Measurements from ENCODE around the gene HK1. TPM values are rescaled to one million over a fixed set of nuclear protein-coding genes. Genes with fewer than 3 reads are reported as not detected.
A peak's percentile ranks its signal among the peaks of the same experiment; 100 is the strongest.

The HK1 gene
- total RNA-seq, 2 experiments from 2014 or later, result 13.1 to 31.5 TPM

GRCh38 chr10:69344591-69345252 is 66.4 kb downstream of the HK1 start:
- intact Hi-C loops (cut with micrococcal nuclease; ENCODE audit: unreplicated experiment), result loop anchor here (2.0 kb wide), 1 partner anchor 26 kb away; no protein-coding TSS in a partner anchor
- H3K27ac ChIP-seq (ENCODE audit: low read depth, low read length, poor library complexity, severe bottlenecking), result peak overlapping the region; percentile 63
- TF ChIP-seq EZH2phosphoT487 (IDR thresholded peaks at IDR 0.05; ENCODE audit: borderline replicate concordance, low read depth, low read length), result no peak
- no peak; the same call in 1 of the 2 replicates for TF ChIP-seq CTCF (conservative IDR thresholded peaks at IDR 0.05; ENCODE audit: low read length)
- BruUV-seq (replicated peaks), result no TSS peak
- H3K4me2 ChIP-seq (ENCODE audit: low read length), result peak overlapping the region; percentile 61
- CTCF ChIA-PET (ENCODE audit: unreplicated experiment), result interaction anchor here (0.6 to 1.0 kb wide), 2 partner anchors 120 to 136 kb away, joined by 3 read pairs; no protein-coding TSS in a partner anchor
- H3K4me1 ChIP-seq (ENCODE audit: insufficient read depth, low read length, poor library complexity, severe bottlenecking), result peaks cover 51% of the 10 kb centered on the region
- peak overlapping the region; percentile 30 for H3K4me3 ChIP-seq (ENCODE audit: low read depth, low read length, poor library complexity, severe bottlenecking)
- H3K36me3 ChIP-seq (ENCODE audit: insufficient read depth, low read length), result no peaks in the 10 kb centered on the region
- peak overlapping the region; percentile 62 for H2AFZ ChIP-seq (ENCODE audit: low read length)
- H3K9me3 ChIP-seq (ENCODE audit: low read length), result no peaks in the 10 kb centered on the region
- H3K79me2 ChIP-seq (ENCODE audit: insufficient read depth, low read depth, low read length), result no peaks in the 10 kb centered on the region
- H3K9me2 ChIP-seq (ENCODE audit: insufficient read depth, low read length), result no peaks in the 10 kb centered on the region
- no peaks in the 10 kb centered on the region for H4K20me1 ChIP-seq (ENCODE audit: insufficient read depth, low read length)
- peak; percentile 73 for DNase-seq (ENCODE audit: low spot score)
- POLR2A ChIA-PET, result interaction anchor here (0.6 to 1.4 kb wide), 2 partner anchors 27 to 205 kb away, joined by 4 to 6 read pairs; no protein-coding TSS in a partner anchor

- BruUV-seq (replicated peaks), result no TSS peak
- CTCF ChIA-PET (ENCODE audit: unreplicated experiment), result interaction anchor here (1.0 kb wide), 1 partner anchor 137 kb away, joined by 3 read pairs; no protein-coding TSS in a partner anchor
- no peaks in the 10 kb centered on the region for H3K9me3 ChIP-seq (ENCODE audit: low read length)
- POLR2A ChIA-PET, result interaction anchor here (0.6 to 1.4 kb wide), 2 partner anchors 28 to 236 kb away, joined by 4 to 6 read pairs; no protein-coding TSS in a partner anchor
- peak overlapping the region; percentile 61 for H3K4me2 ChIP-seq (ENCODE audit: low read length)
- intact Hi-C loops (cut with micrococcal nuclease; ENCODE audit: unreplicated experiment), result loop anchor here (2.0 kb wide), 1 partner anchor 27 kb away; no protein-coding TSS in a partner anchor
- H3K79me2 ChIP-seq (ENCODE audit: insufficient read depth, low read depth, low read length), result no peaks in the 10 kb centered on the region
- no peak overlapping the region; the same call in 1 of the 2 replicates for H2AFZ ChIP-seq (ENCODE audit: low read length)
- DNase-seq (ENCODE audit: low spot score), result peak; percentile 45
- H4K20me1 ChIP-seq (ENCODE audit: insufficient read depth, low read length), result no peaks in the 10 kb centered on the region
- H3K27ac ChIP-seq (ENCODE audit: low read depth, low read length, poor library complexity, severe bottlenecking), result peak overlapping the region; percentile 63
- H3K36me3 ChIP-seq (ENCODE audit: insufficient read depth, low read length), result no peaks in the 10 kb centered on the region
- H3K4me3 ChIP-seq (ENCODE audit: low read depth, low read length, poor library complexity, severe bottlenecking), result peak overlapping the region; percentile 30
- no peak for TF ChIP-seq CTCF (conservative IDR thresholded peaks at IDR 0.05; ENCODE audit: low read length)
- no peak for TF ChIP-seq EZH2phosphoT487 (IDR thresholded peaks at IDR 0.05; ENCODE audit: borderline replicate concordance, low read depth, low read length)
- H3K4me1 ChIP-seq (ENCODE audit: insufficient read depth, low read length, poor library complexity, severe bottlenecking), result peaks cover 51% of the 10 kb centered on the region
- no peaks in the 10 kb centered on the region for H3K9me2 ChIP-seq (ENCODE audit: insufficient read depth, low read length)
These were observed 67.1 kb downstream of the HK1 start for GRCh38 chr10:69345402-69345801.
